GM23338 (cell line): ENCODE data around the gene NEK11.

Source experiments
- CTCF ChIP-seq, 2 experiments: fragments of 200-600 bp in 1 of 2; sonication (generic) in 1 of 2; conservative IDR thresholded peaks; 2 replicates each; pipeline versions ENCODE4 v1.5.1 to v1.6.1; 2016 to 2017; ENCODE audit warnings: antibody characterized with exemption in 2 of 2, low read depth in 2 of 2, mild to moderate bottlenecking in 2 of 2, moderate library complexity in 1 of 2
- JUNB ChIP-seq: IDR thresholded peaks from one replicate; pipeline ENCODE4 v1.6.1; 2016; ENCODE audit warnings: antibody characterized with exemption; ENCODE audit not compliant: unreplicated experiment
- POLR2AphosphoS5 ChIP-seq: IDR thresholded peaks from 2 replicates; pipeline ENCODE4 v1.6.1; 2016; ENCODE audit warnings: antibody characterized with exemption, low read depth
- REST ChIP-seq: IDR thresholded peaks from one replicate; pipeline ENCODE4 v1.6.1; 2018; ENCODE audit warnings: antibody characterized with exemption; ENCODE audit not compliant: unreplicated experiment

GRCh38 chr3:131125684-131126083, 99.0 kb downstream of the NEK11 start:
- TF ChIP-seq CTCF (conservative IDR thresholded peaks at IDR 0.05; ENCODE audit: low read depth in 2 of 2) (no peak), POLR2AphosphoS5 (no peak), REST (no peak), JUNB (no peak)
